Stimulated activated CD4-positive, alpha-beta T cell treated with anti-CD3 and anti-CD28 coated beads, Interleukin-4, amount 100 ng/mL, for 1 hour (primary cell): ENCODE results near the gene THBS4.

Source experiments
- DNase-seq: peaks from one replicate; pipeline ENCODE4 v3.0.0-alpha.2; 2020

THBS4 gene

GRCh38 chr5:80034962-80035821 lies at the start of gene THBS4:
Gene THBS4, plus strand, starts transcription at chr5:80035348. Its CDS starts 190 bp downstream, at chr5:80035538.
- DNase-seq, result peak; percentile 2

GRCh38 chr5:79986260-79986659 lies 48.9 kb upstream of the THBS4 start:
- no peak for DNase-seq

- no peak for DNase-seq
Observed at GRCh38 chr5:79990205-79990597, 44.9 kb upstream of the THBS4 start.

- DNase-seq, result peak; percentile 90
Observed at GRCh38 chr5:79990598-79991507, 44.3 kb upstream of the THBS4 start, which contains the start of gene MTX3. Gene MTX3, minus strand, starts transcription at chr5:79991262. Its CDS starts 24 bp downstream, at chr5:79991238.

- no peak for DNase-seq
Observed at GRCh38 chr5:79992891-79993657, 42.1 kb upstream of the THBS4 start.

GRCh38 chr5:79999722-80000121 lies 35.4 kb upstream of the THBS4 start:
- DNase-seq, result no peak

- no peak for DNase-seq
Observed at GRCh38 chr5:80002677-80003076, 32.5 kb upstream of the THBS4 start.

- no peak for DNase-seq
Observed at GRCh38 chr5:80008995-80009765, 26.0 kb upstream of the THBS4 start.

- no peak for DNase-seq
Observed at GRCh38 chr5:80010754-80011392, 24.3 kb upstream of the THBS4 start.

GRCh38 chr5:80025069-80025468 lies 10.1 kb upstream of the THBS4 start:
- DNase-seq, result no peak

GRCh38 chr5:80026841-80027240 lies 8.3 kb upstream of the THBS4 start:
- DNase-seq, result no peak

- no peak for DNase-seq
Observed at GRCh38 chr5:80031109-80031508, 4.0 kb upstream of the THBS4 start.

- peak; percentile 3 for DNase-seq
Observed at GRCh38 chr5:80033513-80033912, 1.6 kb upstream of the THBS4 start.

- DNase-seq, result no peak
Observed at GRCh38 chr5:80034559-80034958, 589 bp upstream of the THBS4 start.

- DNase-seq, result no peak
Observed at GRCh38 chr5:80035839-80036238, 691 bp downstream of the THBS4 start.

GRCh38 chr5:80036615-80037014 lies 1.5 kb downstream of the THBS4 start:
- DNase-seq, result no peak

GRCh38 chr5:80037366-80037765 lies 2.2 kb downstream of the THBS4 start:
- no peak for DNase-seq

GRCh38 chr5:80039650-80040049 lies 4.5 kb downstream of the THBS4 start:
- DNase-seq, result no peak

GRCh38 chr5:80041527-80041926 lies 6.4 kb downstream of the THBS4 start:
- DNase-seq, result no peak

- no peak for DNase-seq
Observed at GRCh38 chr5:80042330-80042729, 7.2 kb downstream of the THBS4 start.

GRCh38 chr5:80043187-80043586 lies 8.0 kb downstream of the THBS4 start:
- DNase-seq, result no peak
